ENCODE results near the gene ZBTB20. TPM values are rescaled to one million over a fixed set of nuclear protein-coding genes. Genes with fewer than 3 reads are reported as not detected.

The ZBTB20 gene
- total RNA-seq, 1 donor from 2014 or later: 91.2 TPM

- Mint-ChIP-seq H3K9me3 (no peaks in the 10 kb centered on the region), H3K4me1 (no peaks in the 10 kb centered on the region), H3K4me3 (no peak overlapping the region), H3K27ac (no peak overlapping the region), H3K36me3 (ENCODE audit: low read depth) (peaks cover 22% of the 10 kb centered on the region), H3K27me3 (no peaks in the 10 kb centered on the region)
- CTCF ChIA-PET: no interaction called here
- intact Hi-C loops (cut with micrococcal nuclease): no loop called here
- no peak for ATAC-seq (ENCODE audit: low read depth)
- POLR2A ChIA-PET: no interaction called here
- DNase-seq: no peak
- TF ChIP-seq, protein P1, sequence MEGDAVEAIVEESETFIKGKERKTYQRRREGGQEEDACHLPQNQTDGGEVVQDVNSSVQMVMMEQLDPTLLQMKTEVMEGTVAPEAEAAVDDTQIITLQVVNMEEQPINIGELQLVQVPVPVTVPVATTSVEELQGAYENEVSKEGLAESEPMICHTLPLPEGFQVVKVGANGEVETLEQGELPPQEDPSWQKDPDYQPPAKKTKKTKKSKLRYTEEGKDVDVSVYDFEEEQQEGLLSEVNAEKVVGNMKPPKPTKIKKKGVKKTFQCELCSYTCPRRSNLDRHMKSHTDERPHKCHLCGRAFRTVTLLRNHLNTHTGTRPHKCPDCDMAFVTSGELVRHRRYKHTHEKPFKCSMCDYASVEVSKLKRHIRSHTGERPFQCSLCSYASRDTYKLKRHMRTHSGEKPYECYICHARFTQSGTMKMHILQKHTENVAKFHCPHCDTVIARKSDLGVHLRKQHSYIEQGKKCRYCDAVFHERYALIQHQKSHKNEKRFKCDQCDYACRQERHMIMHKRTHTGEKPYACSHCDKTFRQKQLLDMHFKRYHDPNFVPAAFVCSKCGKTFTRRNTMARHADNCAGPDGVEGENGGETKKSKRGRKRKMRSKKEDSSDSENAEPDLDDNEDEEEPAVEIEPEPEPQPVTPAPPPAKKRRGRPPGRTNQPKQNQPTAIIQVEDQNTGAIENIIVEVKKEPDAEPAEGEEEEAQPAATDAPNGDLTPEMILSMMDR (IDR thresholded peaks at IDR 0.05): no peak
These were observed 254.8 kb downstream of the ZBTB20 start for GRCh38 chr3:114892131-114892879.

DNA sequence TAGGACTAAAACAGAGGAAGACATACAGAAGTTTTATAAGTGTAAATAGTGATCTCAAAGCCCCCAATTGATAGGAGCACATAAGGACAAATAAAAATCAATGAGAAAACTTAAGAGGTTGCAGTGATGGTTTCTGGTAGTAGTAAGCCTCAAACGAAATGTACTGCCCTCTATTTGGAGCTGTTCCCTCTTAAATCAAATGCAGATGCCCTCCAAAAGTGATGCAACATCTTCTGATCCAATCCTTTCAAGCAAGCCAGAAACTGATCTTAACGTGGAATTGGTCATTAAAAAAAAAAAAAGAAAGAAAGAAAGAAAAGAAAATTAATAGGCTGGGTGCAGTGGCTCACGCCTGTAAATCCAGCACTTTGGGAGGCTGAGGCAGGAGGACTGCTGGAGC, 259.3 kb downstream of the ZBTB20 start:
- intact Hi-C loops (cut with micrococcal nuclease): no loop called here
- ATAC-seq (ENCODE audit: low read depth): no peak
- H3K27me3 Mint-ChIP-seq: no peaks in the 10 kb centered on the region
- POLR2A ChIA-PET: no interaction called here
- H3K36me3 Mint-ChIP-seq (ENCODE audit: low read depth): peaks cover 5% of the 10 kb centered on the region
- CTCF ChIA-PET: no interaction called here
- H3K4me3 Mint-ChIP-seq: no peak overlapping the region
- TF ChIP-seq, protein P1 (IDR thresholded peaks at IDR 0.05): no peak
- H3K9me3 Mint-ChIP-seq: peaks cover 5% of the 10 kb centered on the region
- no peak overlapping the region for H3K27ac Mint-ChIP-seq
- H3K4me1 Mint-ChIP-seq: no peaks in the 10 kb centered on the region
- no peak for DNase-seq

DNA sequence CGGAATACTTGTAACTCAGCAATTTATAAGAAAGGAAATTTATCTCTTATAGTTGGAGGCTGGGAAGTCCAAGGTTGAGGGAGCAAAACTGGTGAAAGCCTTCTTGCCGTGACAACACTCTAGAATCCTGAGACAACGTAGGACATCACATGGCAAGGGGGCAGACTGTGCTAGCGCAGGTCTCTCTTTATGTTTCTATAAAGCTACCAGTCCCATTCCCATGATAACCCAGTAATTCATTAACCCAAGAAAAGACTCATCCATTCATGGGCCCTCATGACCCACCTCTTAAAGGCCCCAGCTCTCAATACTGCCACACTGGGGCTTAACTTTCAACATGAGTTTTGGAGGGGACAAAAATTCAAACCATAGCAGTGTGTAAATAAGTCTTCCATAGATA, 260.2 kb downstream of the ZBTB20 start:
- DNase-seq (no peak), ATAC-seq (ENCODE audit: low read depth) (no peak)
- ChIA-PET CTCF (no interaction called here), POLR2A (no interaction called here)
- TF ChIP-seq, protein P1 (IDR thresholded peaks at IDR 0.05): no peak
- Mint-ChIP-seq H3K27me3 (no peaks in the 10 kb centered on the region), H3K4me3 (no peak overlapping the region), H3K36me3 (ENCODE audit: low read depth) (peaks cover 2% of the 10 kb centered on the region), H3K27ac (no peak overlapping the region), H3K9me3 (peaks cover 5% of the 10 kb centered on the region), H3K4me1 (no peaks in the 10 kb centered on the region)
- intact Hi-C loops (cut with micrococcal nuclease): no loop called here

DNA sequence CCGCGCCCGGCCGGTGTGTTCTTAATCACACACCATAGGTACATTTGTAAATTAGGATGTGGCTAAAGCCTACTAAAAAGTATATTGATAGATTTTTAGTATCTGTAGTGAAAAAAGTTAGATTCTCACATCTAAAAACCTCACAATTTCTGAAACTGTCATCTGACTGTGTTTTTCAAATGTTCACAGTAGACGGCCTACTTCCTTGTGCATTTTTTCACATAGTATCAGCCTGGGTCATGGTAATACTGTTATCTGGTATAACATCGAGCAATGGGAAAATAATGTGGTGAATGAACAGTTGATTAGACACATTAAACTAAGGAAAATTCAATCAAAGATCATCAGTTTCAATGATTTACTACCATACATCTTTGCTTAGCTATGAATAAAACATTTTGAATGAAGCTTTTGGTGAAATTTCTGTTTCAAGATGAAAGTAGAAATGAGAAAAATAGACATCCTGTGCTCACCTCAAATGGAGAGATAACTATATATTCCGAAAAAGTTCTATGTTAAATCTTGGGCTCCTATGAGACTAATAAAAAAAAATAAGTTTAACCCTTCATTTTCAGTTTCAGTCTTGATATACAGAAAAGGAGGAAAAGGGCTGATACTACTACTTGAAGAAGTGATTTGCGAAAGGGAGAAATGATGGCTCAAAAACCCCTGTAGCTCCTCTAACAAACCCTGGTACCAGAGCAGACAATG, 262.7 kb downstream of the ZBTB20 start:
- ChIA-PET POLR2A (no interaction called here), CTCF (no interaction called here)
- Mint-ChIP-seq H3K4me1 (peaks cover 1% of the 10 kb centered on the region), H3K9me3 (peaks cover 5% of the 10 kb centered on the region), H3K4me3 (no peak overlapping the region), H3K27ac (no peak overlapping the region), H3K36me3 (ENCODE audit: low read depth) (peaks cover 11% of the 10 kb centered on the region), H3K27me3 (no peaks in the 10 kb centered on the region)
- DNase-seq (no peak), ATAC-seq (ENCODE audit: low read depth) (no peak)
- TF ChIP-seq, protein P1 (IDR thresholded peaks at IDR 0.05): no peak
- intact Hi-C loops (cut with micrococcal nuclease): no loop called here

GRCh38 chr3:114880078-114880477, 267.0 kb downstream of the ZBTB20 start:
- Mint-ChIP-seq H3K4me3 (no peak overlapping the region), H3K4me1 (peaks cover 1% of the 10 kb centered on the region), H3K27ac (no peak overlapping the region), H3K36me3 (ENCODE audit: low read depth) (peaks cover 17% of the 10 kb centered on the region), H3K9me3 (peaks cover 5% of the 10 kb centered on the region), H3K27me3 (no peaks in the 10 kb centered on the region)
- TF ChIP-seq, protein P1 (IDR thresholded peaks at IDR 0.05): no peak
- CTCF ChIA-PET: no interaction called here
- intact Hi-C loops (cut with micrococcal nuclease): no loop called here
- ATAC-seq (ENCODE audit: low read depth) (no peak), DNase-seq (no peak)
- POLR2A ChIA-PET: no interaction called here
